Endometrium (tissue), 2 donors: Measurements from ENCODE around the gene SMAD7.
A peak's percentile ranks its signal among the peaks of the same experiment; 100 is the strongest.

Source experiments
- FAIRE-seq: peaks from 2 replicates; lab custom pipeline; 2012; peaks lifted over from hg19 to GRCh38; lab: Jason Lieb, UNC
- donor health status: control.
- donor health status: control.

The SMAD7 gene

GRCh38 chr18:48959921-48960920, 9.5 kb upstream of the SMAD7 start:
- FAIRE-seq, result peak; percentile 60

DNA sequence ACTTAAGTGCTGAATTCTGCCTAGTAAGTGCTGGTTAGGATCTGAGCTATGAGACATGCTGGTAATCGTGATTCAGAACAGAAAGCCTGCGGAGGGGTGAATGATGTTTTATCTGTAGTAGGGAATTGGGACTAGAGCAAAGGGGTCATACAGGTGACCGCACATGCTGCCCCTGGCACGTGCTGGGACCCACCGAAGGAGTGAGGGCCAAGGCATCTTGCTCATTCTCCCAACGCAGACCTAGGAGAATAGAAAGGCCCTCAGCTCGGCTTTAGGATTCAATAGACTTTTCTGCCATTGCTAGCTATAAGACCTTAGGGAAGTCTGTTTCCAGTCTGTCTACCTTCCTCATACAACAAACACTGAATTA, 8.8 kb upstream of the SMAD7 start:
- no peak for FAIRE-seq

DNA sequence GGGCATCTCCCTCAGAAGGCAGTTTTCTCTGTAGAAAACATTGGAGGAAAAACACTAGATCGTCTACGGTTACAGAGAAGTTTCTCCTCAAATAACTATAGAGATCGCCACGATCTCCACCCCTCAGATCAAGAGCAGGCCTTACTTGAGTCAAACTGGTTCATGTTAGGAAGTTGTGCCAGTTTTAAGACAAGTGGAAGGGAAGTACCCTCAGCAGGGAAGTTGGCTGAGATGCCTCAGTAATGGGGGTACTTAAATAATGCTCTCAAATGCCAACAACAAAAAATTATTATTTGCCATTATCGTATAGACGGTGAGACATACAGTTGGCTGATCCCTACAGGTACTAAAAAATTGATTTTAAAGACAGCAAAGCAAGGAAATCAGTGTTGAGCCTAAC, 8.2 kb upstream of the SMAD7 start:
- no peak for FAIRE-seq

- no peak for FAIRE-seq
These were observed 6.9 kb upstream of the SMAD7 start for GRCh38 chr18:48957616-48958015.

- FAIRE-seq, result no peak
These were observed 6.4 kb upstream of the SMAD7 start for GRCh38 chr18:48957136-48957535.

- no peak for FAIRE-seq
These were observed 5.6 kb upstream of the SMAD7 start for GRCh38 chr18:48956356-48956755.

DNA sequence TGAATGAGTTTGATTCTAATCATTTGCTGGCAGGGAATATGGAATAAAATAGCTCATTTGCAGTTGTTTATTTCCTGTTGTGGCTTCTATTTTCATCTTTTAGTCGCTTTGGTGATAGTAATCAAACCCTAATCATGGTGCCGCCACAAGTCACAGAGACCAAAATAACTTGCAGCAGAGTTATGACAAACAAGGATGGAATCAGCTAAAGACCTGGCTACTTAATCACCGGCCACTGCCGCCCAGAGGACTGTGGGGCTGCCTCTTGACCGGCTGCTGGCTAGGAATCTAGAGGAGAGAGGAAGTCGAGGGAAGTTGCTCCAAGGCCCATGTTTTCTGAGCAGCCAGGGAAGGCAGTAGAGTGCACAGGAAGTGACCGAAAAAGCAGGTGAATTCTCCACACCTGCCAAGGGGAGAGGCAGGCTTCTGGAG, 5.1 kb upstream of the SMAD7 start:
- peak; percentile 63 for FAIRE-seq

DNA sequence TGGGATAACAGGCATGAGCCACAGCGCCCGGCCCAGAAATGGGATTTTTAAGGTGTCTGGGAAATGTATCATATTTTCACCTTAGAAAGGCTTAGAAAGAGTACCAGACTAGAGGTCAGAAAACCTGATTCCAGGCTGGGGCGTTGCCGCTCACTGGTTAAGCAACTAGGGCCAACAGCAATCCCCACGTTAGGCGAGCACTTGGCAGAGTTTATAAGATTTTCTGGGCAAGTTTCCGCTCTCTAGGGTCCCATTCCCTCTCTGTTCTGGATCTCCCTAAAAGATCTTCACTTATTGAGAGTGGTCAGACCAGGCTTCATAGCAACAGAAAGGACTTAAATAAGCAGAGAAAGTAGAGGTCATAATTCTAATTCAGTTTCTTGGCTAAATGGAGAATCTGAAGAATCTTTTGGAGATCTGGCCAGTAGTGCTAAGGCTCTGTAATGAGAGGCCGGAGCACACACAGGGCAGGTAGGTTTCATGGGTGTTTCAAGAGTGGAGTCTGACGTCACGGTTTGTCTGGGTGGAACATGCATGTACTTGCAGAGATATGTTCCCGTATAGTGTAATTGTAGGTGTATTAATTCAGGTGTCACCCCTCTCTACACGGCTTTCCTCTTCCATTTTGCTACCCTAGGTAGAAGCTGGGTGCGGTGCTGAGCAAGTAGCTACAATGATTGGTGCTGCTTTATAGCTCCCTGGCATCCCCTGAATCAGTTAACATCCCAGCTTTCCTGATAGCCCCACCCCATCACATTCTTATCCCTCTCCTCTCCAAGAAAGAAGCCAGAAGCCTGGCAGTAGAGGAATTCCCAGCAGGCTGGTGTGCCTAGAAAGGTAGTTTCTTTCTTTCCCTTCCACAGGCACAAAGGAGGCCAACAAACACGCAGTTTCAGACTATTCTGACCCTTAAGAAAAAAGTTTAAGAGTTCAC, 4.4 kb upstream of the SMAD7 start:
- no peak for FAIRE-seq

- FAIRE-seq, result no peak
These were observed 2.4 kb upstream of the SMAD7 start for GRCh38 chr18:48953104-48953706.

DNA sequence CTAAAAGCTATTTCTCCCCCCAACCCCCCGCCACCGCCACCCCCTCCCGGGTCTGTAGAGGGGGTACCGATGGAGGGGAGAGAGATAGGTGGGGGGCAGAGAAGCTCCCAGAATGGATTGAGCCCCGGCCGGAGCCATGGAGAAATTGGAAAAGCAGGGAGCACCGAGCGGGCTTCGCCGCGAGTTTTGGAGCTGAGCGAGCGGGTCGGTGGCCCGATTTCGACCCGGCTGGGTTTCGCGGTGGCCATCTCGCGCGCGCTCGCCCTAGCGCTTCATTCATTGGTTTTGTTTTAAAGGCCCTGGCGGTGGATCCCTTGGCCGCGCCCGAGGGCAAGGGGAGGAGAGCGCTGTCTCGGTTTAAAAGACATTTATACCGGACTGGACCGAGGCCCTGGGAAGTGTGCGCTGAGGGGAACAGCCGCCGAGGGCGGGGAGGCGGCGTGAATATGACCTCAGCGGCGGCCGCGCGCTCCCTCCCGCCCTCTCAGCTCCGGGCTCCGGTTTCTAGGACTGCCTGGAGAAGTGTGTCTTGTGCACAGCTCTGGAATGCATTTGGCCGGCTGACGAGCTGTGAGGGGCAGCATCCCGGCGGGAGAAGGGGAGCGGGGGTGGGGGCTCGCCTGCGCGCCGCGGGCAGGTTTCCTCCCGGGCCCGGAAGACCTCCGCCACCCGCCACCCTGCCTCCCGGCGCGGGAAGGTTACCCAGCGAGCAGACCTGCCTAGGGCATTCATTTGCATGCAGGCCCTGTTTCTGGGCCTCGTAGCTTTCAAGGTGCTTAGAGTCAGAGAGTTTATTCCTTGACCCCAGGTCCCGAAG, 1.7 kb upstream of the SMAD7 start:
- FAIRE-seq, result no peak

DNA sequence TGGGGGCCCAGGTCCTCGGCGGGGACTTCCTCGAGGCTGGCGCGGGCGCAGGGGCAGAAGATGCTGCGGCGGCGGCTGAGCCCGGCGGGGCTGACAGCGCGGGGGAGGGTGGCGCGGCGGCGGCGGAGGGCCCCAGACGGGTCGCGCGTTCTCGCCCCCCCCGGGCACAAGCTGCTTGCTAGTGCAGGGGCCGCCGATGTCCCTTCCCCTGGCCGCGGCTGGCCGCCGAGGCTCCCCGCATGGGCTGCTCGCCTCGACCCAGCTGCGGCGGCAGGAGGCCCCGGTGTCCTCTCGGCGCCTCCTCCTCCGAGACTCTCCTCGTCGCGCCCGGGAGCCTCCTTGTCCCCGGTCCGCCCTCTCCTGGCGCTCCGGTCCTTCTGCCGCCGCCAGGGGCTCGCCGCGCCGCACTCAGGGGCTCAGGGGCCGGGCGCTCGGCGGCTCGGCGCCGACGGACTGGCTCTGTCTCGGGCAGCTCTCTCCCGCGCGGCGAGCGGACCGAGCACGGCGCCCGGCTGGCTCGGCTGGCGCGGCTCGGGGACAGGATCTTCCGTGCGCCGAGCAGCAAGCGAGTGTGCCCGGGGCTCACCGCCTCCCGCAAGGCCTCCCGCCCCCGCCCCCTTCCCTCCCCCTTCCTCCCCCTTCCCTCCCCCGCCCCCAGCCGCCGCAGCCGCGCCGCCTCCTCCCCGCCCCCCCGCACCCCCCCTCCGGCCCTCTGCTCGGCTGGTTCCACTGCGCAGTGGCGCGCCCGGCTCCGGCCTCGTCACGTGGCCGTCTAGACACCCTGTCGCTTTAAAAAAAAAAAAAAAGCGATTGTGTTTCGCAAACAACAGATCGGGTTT, 902 bp upstream of the SMAD7 start:
- no peak for FAIRE-seq

GRCh38 chr18:48949606-48950535, 894 bp downstream of the SMAD7 start:
- FAIRE-seq, result no peak

- FAIRE-seq, result no peak
These were observed 1.6 kb downstream of the SMAD7 start for GRCh38 chr18:48949050-48949605.

- no peak for FAIRE-seq
These were observed 2.4 kb downstream of the SMAD7 start for GRCh38 chr18:48948112-48949049.

- no peak for FAIRE-seq
These were observed 3.2 kb downstream of the SMAD7 start for GRCh38 chr18:48947560-48947959.

- no peak for FAIRE-seq
These were observed 3.7 kb downstream of the SMAD7 start for GRCh38 chr18:48947092-48947491.

DNA sequence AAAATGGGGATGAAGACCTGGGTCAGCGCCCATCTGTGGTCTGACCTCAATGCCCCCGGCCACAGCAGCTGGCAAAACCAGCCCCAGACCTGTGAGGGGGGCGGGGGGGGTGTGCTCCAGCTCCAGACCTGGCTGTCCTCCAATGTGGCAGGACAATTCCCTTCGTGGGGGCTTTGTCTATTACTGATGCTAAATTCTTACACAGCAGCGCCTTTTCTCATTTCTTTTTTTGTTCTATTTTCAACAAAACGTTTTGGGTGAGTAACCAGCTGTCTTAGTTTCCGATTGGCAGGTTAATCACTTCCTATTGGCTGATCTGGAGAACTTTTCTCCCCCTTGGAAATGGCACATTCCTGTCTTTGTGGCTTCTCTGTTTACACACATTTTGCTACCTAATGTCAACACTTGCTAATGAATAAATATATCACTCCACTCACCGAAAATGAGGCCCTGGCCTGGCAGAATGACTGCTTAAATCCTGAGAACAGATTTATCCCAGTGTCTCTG, 4.4 kb downstream of the SMAD7 start:
- no peak for FAIRE-seq

- FAIRE-seq, result no peak
These were observed 4.9 kb downstream of the SMAD7 start for GRCh38 chr18:48945953-48946217.
